Liver (tissue), 9 donors: ENCODE results near the gene SESTD1. TPM values are rescaled to one million over a fixed set of nuclear protein-coding genes. Genes with fewer than 3 reads are reported as not detected.

Experiments used
- DNase-seq: peaks from one replicate; pipeline ENCODE4 v3.0.0-alpha.2; 2017; ENCODE audit warnings: low spot score
- H3K27ac ChIP-seq, 2 donors: one replicate each; pipeline ENCODE4 v1.7.0; 2013; ENCODE audit warnings: inconsistent platforms in 2 of 2, low read length in 2 of 2, control low read depth in 1 of 2, low read depth in 1 of 2, mild to moderate bottlenecking in 1 of 2
- H3K27me3 ChIP-seq, 4 donors: one replicate each; pipeline versions ENCODE4 v1.6.1 to v1.7.0; 2013; ENCODE audit warnings: low read length in 3 of 4, inconsistent platforms in 1 of 4, mild to moderate bottlenecking in 1 of 4, moderate library complexity in 1 of 4; ENCODE audit not compliant: control insufficient read depth in 4 of 4, insufficient read depth in 4 of 4
- H3K36me3 ChIP-seq, 4 donors: one replicate each; pipeline versions ENCODE4 v1.6.1 to v1.7.0; 2013; ENCODE audit warnings: low read length in 3 of 4, mild to moderate bottlenecking in 3 of 4, low read depth in 1 of 4, moderate library complexity in 1 of 4; ENCODE audit not compliant: control insufficient read depth in 4 of 4, insufficient read depth in 3 of 4
- H3K4me1 ChIP-seq, 4 donors: one replicate each; pipeline versions ENCODE4 v1.6.1 to v1.7.0; 2013; ENCODE audit warnings: low read length in 3 of 4, mild to moderate bottlenecking in 3 of 4, moderate library complexity in 1 of 4; ENCODE audit not compliant: control insufficient read depth in 4 of 4, insufficient read depth in 4 of 4
- H3K4me3 ChIP-seq, 3 donors: one replicate each; pipeline versions ENCODE4 v1.6.1 to v1.7.0; 2013; ENCODE audit warnings: low read length in 3 of 3, control low read depth in 1 of 3, low read depth in 1 of 3, mild to moderate bottlenecking in 1 of 3
- H3K9ac ChIP-seq, 2 donors: one replicate each; pipeline ENCODE4 v1.7.0; 2013; ENCODE audit warnings: low read length in 2 of 2, mild to moderate bottlenecking in 2 of 2, moderate library complexity in 2 of 2, control low read depth in 1 of 2, low read depth in 1 of 2
- H3K9me3 ChIP-seq, 4 donors: one replicate each; pipeline versions ENCODE4 v1.6.1 to v1.7.0; 2013; ENCODE audit warnings: low read length in 3 of 4; ENCODE audit not compliant: control insufficient read depth in 4 of 4
- CTCF ChIP-seq: fragments of 150-350 bp; IDR thresholded peaks from 2 replicates; pipeline ENCODE4 v1.5.1; 2017; ENCODE audit warnings: improper control_type of control experiment, low read depth, low read length; ENCODE audit not compliant: missing input control
- EGR1 ChIP-seq, 2 donors: IDR thresholded peaks; 2 replicates each; pipeline ENCODE4 v1.6.1; 2016 to 2018; ENCODE audit warnings: antibody characterized with exemption in 2 of 2, low read depth in 2 of 2
- FOXA1 ChIP-seq: IDR thresholded peaks from 2 replicates; pipeline ENCODE4 v1.6.1; 2016; ENCODE audit warnings: antibody characterized with exemption
- FOXA2 ChIP-seq: IDR thresholded peaks from 2 replicates; pipeline ENCODE4 v1.6.1; 2016; ENCODE audit warnings: antibody characterized with exemption
- GABPA ChIP-seq, 2 donors: IDR thresholded peaks in 1 of 2; conservative IDR thresholded peaks in 1 of 2; 2 replicates each; pipeline ENCODE4 v1.6.1; 2016; ENCODE audit warnings: antibody characterized with exemption in 2 of 2, mild to moderate bottlenecking in 1 of 2, moderate library complexity in 1 of 2
- HNF4A ChIP-seq, 2 donors: conservative IDR thresholded peaks; 2 replicates each; pipeline ENCODE4 v1.6.1; 2016; ENCODE audit warnings: antibody characterized with exemption in 2 of 2, mild to moderate bottlenecking in 2 of 2
- HNF4G ChIP-seq: IDR thresholded peaks from 2 replicates; pipeline ENCODE4 v1.6.1; 2016; ENCODE audit warnings: antibody characterized with exemption
- JUND ChIP-seq, 2 donors: IDR thresholded peaks; 2 replicates each; pipeline ENCODE4 v1.6.1; 2016; ENCODE audit warnings: antibody characterized with exemption in 2 of 2
- MAX ChIP-seq: IDR thresholded peaks from 2 replicates; pipeline ENCODE4 v1.6.1; 2016; ENCODE audit warnings: antibody characterized with exemption
- NR2F2 ChIP-seq: IDR thresholded peaks from 2 replicates; pipeline ENCODE4 v1.6.1; 2016; ENCODE audit warnings: antibody characterized with exemption
- RAD21 ChIP-seq, 2 donors: IDR thresholded peaks; 2 replicates each; pipeline ENCODE4 v1.6.1; 2016; ENCODE audit warnings: antibody characterized with exemption in 2 of 2, mild to moderate bottlenecking in 2 of 2
- RXRA ChIP-seq, 2 donors: IDR thresholded peaks; 2 replicates each; pipeline ENCODE4 v1.6.1; 2017 to 2018; ENCODE audit warnings: antibody characterized with exemption in 2 of 2, mild to moderate bottlenecking in 1 of 2
- SP1 ChIP-seq: IDR thresholded peaks from 2 replicates; pipeline ENCODE4 v1.6.1; 2018; ENCODE audit warnings: antibody characterized with exemption, mild to moderate bottlenecking
- TAF1 ChIP-seq: conservative IDR thresholded peaks from 2 replicates; pipeline ENCODE4 v1.6.1; 2016; ENCODE audit warnings: antibody characterized with exemption, mild to moderate bottlenecking
- YY1 ChIP-seq: IDR thresholded peaks from 2 replicates; pipeline ENCODE4 v1.6.1; 2016; ENCODE audit warnings: antibody characterized with exemption, mild to moderate bottlenecking
- WGBS: extraction: QIAGEN DNeasy Blood & Tissue Kit; methylation state at CpG from one replicate; pipeline ENCODE4 v1.1.7; 2013; 5-methylcytosine and 5-hydroxymethylcytosine counted together
- polyA plus RNA-seq, 2 donors: library from polyadenylated mRNA; stranded (reverse) in 1 of 2; unstranded in 1 of 2; fragments of 200-250 nt in 1 of 2; fragments of >200 nt in 1 of 2; fragmentation: Nextera tagmentation in 1 of 2; extraction: Ambion mirVana in 1 of 2; gene quantifications; one replicate each; pipeline versions ENCODE4 v1.2.1 to v1.2.3, GENCODE V29; 2013 to 2015
- total RNA-seq, 2 donors: library from RNA; depleted of rRNA; stranded (reverse); fragments of >200 nt; gene quantifications; one replicate each; pipeline ENCODE4 v1.2.3, GENCODE V29; 2014
- TF ChIP-seq, protein P1 (sequence below): IDR thresholded peaks from 2 replicates; pipeline ENCODE4 v1.6.1; 2016; ENCODE audit warnings: antibody characterized with exemption
- TF ChIP-seq, protein P2 (sequence below): IDR thresholded peaks from 2 replicates; pipeline ENCODE4 v1.6.1; 2016; ENCODE audit warnings: antibody characterized with exemption, mild to moderate bottlenecking
- TF ChIP-seq, protein P3 (sequence below): IDR thresholded peaks from 2 replicates; pipeline ENCODE4 v1.6.1; 2016; ENCODE audit warnings: antibody characterized with exemption
- donor health status: healthy.
- donor health status: healthy.
- donor health status: healthy.
- donor health status: healthy.
- donor health status: healthy.

Gene SESTD1
- total and polyA plus RNA-seq, 4 donors = 6.3 to 10.1 (median 7.4) TPM

- Histone ChIP-seq H3K27me3 (no peaks in the 10 kb centered on the region), H3K9me3 (peaks cover 0 to 2% (median 0%) of the 10 kb centered on the region in 4 donors), H3K9ac (no peak overlapping the region), H3K27ac (no peak overlapping the region), H3K4me1 (no peaks in the 10 kb centered on the region), H3K4me3 (no peak overlapping the region), H3K36me3 (no peaks in the 10 kb centered on the region)
- no peak for DNase-seq
- TF ChIP-seq HNF4G (no peak), CTCF (no peak), JUND (IDR thresholded peaks at IDR 0.05) (no peak), RAD21 (IDR thresholded peaks at IDR 0.05) (no peak), YY1 (no peak), TAF1 (no peak), GABPA (IDR thresholded peaks at IDR 0.05 in 1 of 2, conservative IDR thresholded peaks at IDR 0.05 in 1 of 2) (no peak)
- TF ChIP-seq, protein P1, sequence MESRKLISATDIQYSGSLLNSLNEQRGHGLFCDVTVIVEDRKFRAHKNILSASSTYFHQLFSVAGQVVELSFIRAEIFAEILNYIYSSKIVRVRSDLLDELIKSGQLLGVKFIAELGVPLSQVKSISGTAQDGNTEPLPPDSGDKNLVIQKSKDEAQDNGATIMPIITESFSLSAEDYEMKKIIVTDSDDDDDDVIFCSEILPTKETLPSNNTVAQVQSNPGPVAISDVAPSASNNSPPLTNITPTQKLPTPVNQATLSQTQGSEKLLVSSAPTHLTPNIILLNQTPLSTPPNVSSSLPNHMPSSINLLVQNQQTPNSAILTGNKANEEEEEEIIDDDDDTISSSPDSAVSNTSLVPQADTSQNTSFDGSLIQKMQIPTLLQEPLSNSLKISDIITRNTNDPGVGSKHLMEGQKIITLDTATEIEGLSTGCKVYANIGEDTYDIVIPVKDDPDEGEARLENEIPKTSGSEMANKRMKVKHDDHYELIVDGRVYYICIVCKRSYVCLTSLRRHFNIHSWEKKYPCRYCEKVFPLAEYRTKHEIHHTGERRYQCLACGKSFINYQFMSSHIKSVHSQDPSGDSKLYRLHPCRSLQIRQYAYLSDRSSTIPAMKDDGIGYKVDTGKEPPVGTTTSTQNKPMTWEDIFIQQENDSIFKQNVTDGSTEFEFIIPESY = no peak
Observed at GRCh38 chr2:179081954-179082353, 182.7 kb downstream of the SESTD1 start.

DNA sequence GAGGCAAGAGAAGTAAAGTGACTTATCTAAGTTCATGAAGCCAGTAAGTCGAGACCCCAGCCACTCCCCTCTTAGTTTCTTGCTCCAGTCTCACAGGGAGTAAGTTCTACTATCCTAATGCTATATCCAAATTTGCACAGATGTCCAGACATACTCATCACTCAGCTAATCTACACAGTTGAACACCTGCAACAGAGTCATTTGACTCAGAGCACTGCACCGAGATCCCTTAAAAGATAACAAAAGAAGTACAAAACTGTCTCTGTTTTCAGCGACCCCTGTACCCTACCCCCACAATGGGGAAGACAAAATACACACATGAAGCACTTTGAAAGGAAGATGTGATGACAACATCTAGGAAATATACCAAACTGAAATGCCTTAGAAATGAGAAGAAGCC is 192.1 kb downstream of the SESTD1 start:
- H3K9ac ChIP-seq = no peak overlapping the region
- no peak overlapping the region for H3K4me3 ChIP-seq
- no peak for DNase-seq
- no peaks in the 10 kb centered on the region for H3K9me3 ChIP-seq
- no peaks in the 10 kb centered on the region for H3K36me3 ChIP-seq
- H3K4me1 ChIP-seq = no peaks in the 10 kb centered on the region
- WGBS = 72% methylated on average over 3 of the region's 3 CpGs
- no peak overlapping the region for H3K27ac ChIP-seq
- TF ChIP-seq FOXA1 = no peak
- TF ChIP-seq YY1 = no peak
- no peak for TF ChIP-seq TAF1
- no peak for TF ChIP-seq MAX
- TF ChIP-seq, protein P2, sequence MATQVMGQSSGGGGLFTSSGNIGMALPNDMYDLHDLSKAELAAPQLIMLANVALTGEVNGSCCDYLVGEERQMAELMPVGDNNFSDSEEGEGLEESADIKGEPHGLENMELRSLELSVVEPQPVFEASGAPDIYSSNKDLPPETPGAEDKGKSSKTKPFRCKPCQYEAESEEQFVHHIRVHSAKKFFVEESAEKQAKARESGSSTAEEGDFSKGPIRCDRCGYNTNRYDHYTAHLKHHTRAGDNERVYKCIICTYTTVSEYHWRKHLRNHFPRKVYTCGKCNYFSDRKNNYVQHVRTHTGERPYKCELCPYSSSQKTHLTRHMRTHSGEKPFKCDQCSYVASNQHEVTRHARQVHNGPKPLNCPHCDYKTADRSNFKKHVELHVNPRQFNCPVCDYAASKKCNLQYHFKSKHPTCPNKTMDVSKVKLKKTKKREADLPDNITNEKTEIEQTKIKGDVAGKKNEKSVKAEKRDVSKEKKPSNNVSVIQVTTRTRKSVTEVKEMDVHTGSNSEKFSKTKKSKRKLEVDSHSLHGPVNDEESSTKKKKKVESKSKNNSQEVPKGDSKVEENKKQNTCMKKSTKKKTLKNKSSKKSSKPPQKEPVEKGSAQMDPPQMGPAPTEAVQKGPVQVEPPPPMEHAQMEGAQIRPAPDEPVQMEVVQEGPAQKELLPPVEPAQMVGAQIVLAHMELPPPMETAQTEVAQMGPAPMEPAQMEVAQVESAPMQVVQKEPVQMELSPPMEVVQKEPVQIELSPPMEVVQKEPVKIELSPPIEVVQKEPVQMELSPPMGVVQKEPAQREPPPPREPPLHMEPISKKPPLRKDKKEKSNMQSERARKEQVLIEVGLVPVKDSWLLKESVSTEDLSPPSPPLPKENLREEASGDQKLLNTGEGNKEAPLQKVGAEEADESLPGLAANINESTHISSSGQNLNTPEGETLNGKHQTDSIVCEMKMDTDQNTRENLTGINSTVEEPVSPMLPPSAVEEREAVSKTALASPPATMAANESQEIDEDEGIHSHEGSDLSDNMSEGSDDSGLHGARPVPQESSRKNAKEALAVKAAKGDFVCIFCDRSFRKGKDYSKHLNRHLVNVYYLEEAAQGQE = no peak
- no peak for TF ChIP-seq JUND (IDR thresholded peaks at IDR 0.05)
- TF ChIP-seq FOXA2 = no peak
- no peak for TF ChIP-seq RAD21 (IDR thresholded peaks at IDR 0.05)
- TF ChIP-seq, protein P3, sequence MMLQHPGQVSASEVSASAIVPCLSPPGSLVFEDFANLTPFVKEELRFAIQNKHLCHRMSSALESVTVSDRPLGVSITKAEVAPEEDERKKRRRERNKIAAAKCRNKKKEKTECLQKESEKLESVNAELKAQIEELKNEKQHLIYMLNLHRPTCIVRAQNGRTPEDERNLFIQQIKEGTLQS = no peak
- TF ChIP-seq EGR1 (IDR thresholded peaks at IDR 0.05; ENCODE audit: low read depth in 2 of 2) = no peak
- TF ChIP-seq NR2F2 = no peak
- no peak for TF ChIP-seq GABPA (IDR thresholded peaks at IDR 0.05 in 1 of 2, conservative IDR thresholded peaks at IDR 0.05 in 1 of 2)
- no peak for TF ChIP-seq HNF4G
- TF ChIP-seq HNF4A (conservative IDR thresholded peaks at IDR 0.05) = no peak
- TF ChIP-seq RXRA (IDR thresholded peaks at IDR 0.05) = no peak
- TF ChIP-seq SP1 = no peak
- no peak for TF ChIP-seq CTCF
- TF ChIP-seq, protein P1 = no peak
- peaks cover 0 to under 1% (median 0%) of the 10 kb centered on the region in 4 donors for H3K27me3 ChIP-seq
